ENCODE measurements around the gene SAYSD1.

Gene SAYSD1

GRCh38 chr6:39114704-39115599 is at the start of gene SAYSD1:
TSS of gene SAYSD1 (minus strand) at chr6:39115186. CDS start at chr6:39115089, 97 bp downstream.
- H3K27ac Mint-ChIP-seq: peak within 1 kb of the TSS; percentile 20 to 94 (median 91)
- peaks cover 7% of the 10 kb centered on the region for H3K27me3 Mint-ChIP-seq (ENCODE audit: low read depth)

GRCh38 chr6:39157511-39157910 is 42.5 kb upstream of the SAYSD1 start:
- no peak overlapping the region for H3K27ac Mint-ChIP-seq
- peaks cover 10% of the 10 kb centered on the region for H3K9me3 Mint-ChIP-seq
- H3K4me1 Mint-ChIP-seq: no peaks in the 10 kb centered on the region
- TF ChIP-seq CTCF (IDR thresholded peaks at IDR 0.05; ENCODE audit: unreplicated experiment in 3 of 3): no peak
- H3K36me3 Mint-ChIP-seq (ENCODE audit: low read depth): peaks cover 3% of the 10 kb centered on the region
- peaks cover 22% of the 10 kb centered on the region for H3K27me3 Mint-ChIP-seq (ENCODE audit: low read depth)
- H3K4me3 Mint-ChIP-seq: no peak overlapping the region

More at GRCh38 chr6:39114704-39115599, at the start of gene SAYSD1:
- no peaks in the 10 kb centered on the region for H3K9me3 Mint-ChIP-seq
- peaks cover 13% of the 10 kb centered on the region for H3K36me3 Mint-ChIP-seq (ENCODE audit: low read depth)
- H3K4me1 Mint-ChIP-seq: peaks cover 14% of the 10 kb centered on the region
- no peak for TF ChIP-seq CTCF (IDR thresholded peaks at IDR 0.05; ENCODE audit: unreplicated experiment in 3 of 3)
- peak within 1 kb of the TSS; percentile 92 to 95 (median 95) for H3K4me3 Mint-ChIP-seq

GRCh38 chr6:39156801-39157200 is 41.8 kb upstream of the SAYSD1 start:
- Mint-ChIP-seq H3K9me3 (peaks cover 10% of the 10 kb centered on the region), H3K4me3 (no peak overlapping the region), H3K36me3 (ENCODE audit: low read depth) (peaks cover 3% of the 10 kb centered on the region), H3K27ac (no peak overlapping the region), H3K27me3 (ENCODE audit: low read depth) (peaks cover 29% of the 10 kb centered on the region), H3K4me1 (peaks cover 4% of the 10 kb centered on the region)
- TF ChIP-seq CTCF (IDR thresholded peaks at IDR 0.05; ENCODE audit: unreplicated experiment in 3 of 3): no peak

GRCh38 chr6:39154705-39155104 is 39.7 kb upstream of the SAYSD1 start:
- Mint-ChIP-seq H3K27ac (no peak overlapping the region), H3K4me3 (no peak overlapping the region), H3K36me3 (ENCODE audit: low read depth) (peaks cover 3% of the 10 kb centered on the region), H3K9me3 (peaks cover 10% of the 10 kb centered on the region), H3K27me3 (ENCODE audit: low read depth) (peaks cover 42% of the 10 kb centered on the region), H3K4me1 (peaks cover 4% of the 10 kb centered on the region)
- no peak for TF ChIP-seq CTCF (IDR thresholded peaks at IDR 0.05; ENCODE audit: unreplicated experiment in 3 of 3)

- Mint-ChIP-seq H3K9me3 (peaks cover 8% of the 10 kb centered on the region), H3K27me3 (ENCODE audit: low read depth) (peaks cover 50% of the 10 kb centered on the region)
These were observed 38.9 kb upstream of the SAYSD1 start for GRCh38 chr6:39153766-39154397.

More at GRCh38 chr6:39153766-39154397, 38.9 kb upstream of the SAYSD1 start:
- Mint-ChIP-seq H3K27ac (no peak overlapping the region), H3K4me3 (no peak overlapping the region), H3K36me3 (ENCODE audit: low read depth) (peaks cover 3% of the 10 kb centered on the region), H3K4me1 (peaks cover 4% of the 10 kb centered on the region)
- no peak for TF ChIP-seq CTCF (IDR thresholded peaks at IDR 0.05; ENCODE audit: unreplicated experiment in 3 of 3)

All from nephron (organoid).